Activated CD4-positive, CD25-positive, alpha-beta regulatory T cell treated with anti-CD3 and anti-CD28 coated beads, Interleukin-2, amount 50 U/mL, for 16 hours (primary cell): Measurements from ENCODE around the gene SLC51B.
"Not testable (repeated sequence)": the region's sequence is repeated elsewhere in the genome, so short reads cannot be mapped to it uniquely, and the experiment has no call there.

Source experiments
- DNase-seq: peaks from one replicate; pipeline ENCODE4 v3.0.0-alpha.2; 2020; ENCODE audit warnings: low read depth, low spot score

The SLC51B gene

GRCh38 chr15:65066001-65066634 lies 20.9 kb downstream of the SLC51B start:
- no peak for DNase-seq

- no peak for DNase-seq
These were observed 21.6 kb downstream of the SLC51B start for GRCh38 chr15:65066635-65067316.

GRCh38 chr15:65067317-65067644 lies 22.1 kb downstream of the SLC51B start:
- DNase-seq, result no peak

GRCh38 chr15:65067645-65068402 lies 22.6 kb downstream of the SLC51B start, which contains the start of gene RASL12:
Gene RASL12 (minus strand): TSS chr15:65067991. CDS start chr15:65067835, 156 bp downstream.
- no peak for DNase-seq

GRCh38 chr15:65068403-65068788 lies 23.2 kb downstream of the SLC51B start:
- no peak for DNase-seq

- no peak for DNase-seq
These were observed 24.0 kb downstream of the SLC51B start for GRCh38 chr15:65069179-65069578.

GRCh38 chr15:65069779-65070546 lies 24.8 kb downstream of the SLC51B start:
- no peak for DNase-seq

GRCh38 chr15:65071381-65071811 lies 26.2 kb downstream of the SLC51B start:
- no peak for DNase-seq

GRCh38 chr15:65072027-65072426 lies 26.8 kb downstream of the SLC51B start:
- DNase-seq, result no peak

GRCh38 chr15:65072617-65073016 lies 27.4 kb downstream of the SLC51B start:
- no peak for DNase-seq

GRCh38 chr15:65074946-65075345 lies 29.8 kb downstream of the SLC51B start:
- not testable (repeated sequence) for DNase-seq

- not testable (repeated sequence) for DNase-seq
These were observed 30.6 kb downstream of the SLC51B start for GRCh38 chr15:65075607-65076395.

- DNase-seq, result no peak
These were observed 31.5 kb downstream of the SLC51B start, which contains the start of gene KBTBD13 for GRCh38 chr15:65076486-65077290. Gene KBTBD13 (plus strand): TSS chr15:65076746. CDS start chr15:65076816, 70 bp downstream.

GRCh38 chr15:65077291-65077980 lies 32.2 kb downstream of the SLC51B start:
- no peak for DNase-seq

GRCh38 chr15:65077981-65078352 lies 32.8 kb downstream of the SLC51B start:
- DNase-seq, result no peak

- DNase-seq, result no peak
These were observed 34.4 kb downstream of the SLC51B start for GRCh38 chr15:65079580-65079979.

- no peak for DNase-seq
These were observed 36.1 kb downstream of the SLC51B start for GRCh38 chr15:65081270-65081669.

GRCh38 chr15:65081758-65082157 lies 36.6 kb downstream of the SLC51B start:
- DNase-seq, result no peak

GRCh38 chr15:65082303-65082953 lies 37.2 kb downstream of the SLC51B start:
- DNase-seq, result no peak
